ENCODE data around the gene FGF14.

FGF14 gene

GRCh38 chr13:101985321-101985720 is 416.5 kb downstream of the FGF14 start:
- Histone ChIP-seq H3K9me3 (ENCODE audit: control insufficient read depth, low read length) (no peaks in the 10 kb centered on the region), H3K27ac (no peak overlapping the region)
- TF ChIP-seq CTCF (IDR thresholded peaks at IDR 0.05), result no peak

GRCh38 chr13:101982903-101983302 is 418.9 kb downstream of the FGF14 start:
- H2AFZ ChIP-seq, result no peak overlapping the region
- H3K4me3 ChIP-seq (ENCODE audit: low read depth, low read length), result no peak overlapping the region
- peaks cover 5% of the 10 kb centered on the region for H3K4me1 ChIP-seq
- no peak for TF ChIP-seq CTCF (IDR thresholded peaks at IDR 0.05)
- no peaks in the 10 kb centered on the region for H3K9me3 ChIP-seq (ENCODE audit: control insufficient read depth, low read length)
- no peak overlapping the region for H3K9ac ChIP-seq
- H3K36me3 ChIP-seq (ENCODE audit: control insufficient read depth, insufficient read depth, low read length), result no peaks in the 10 kb centered on the region
- no peaks in the 10 kb centered on the region for H3K79me2 ChIP-seq
- no peak overlapping the region for H3K27ac ChIP-seq
- no peaks in the 10 kb centered on the region for H3K27me3 ChIP-seq (ENCODE audit: control insufficient read depth, insufficient read depth, low read length)
- no peak overlapping the region for H3K4me2 ChIP-seq (ENCODE audit: low read length)

More at GRCh38 chr13:101985321-101985720, 416.5 kb downstream of the FGF14 start:
- H3K79me2 ChIP-seq, result no peaks in the 10 kb centered on the region
- no peak overlapping the region for H3K4me2 ChIP-seq (ENCODE audit: low read length)
- no peaks in the 10 kb centered on the region for H3K36me3 ChIP-seq (ENCODE audit: control insufficient read depth, insufficient read depth, low read length)
- no peaks in the 10 kb centered on the region for H3K4me1 ChIP-seq
- no peaks in the 10 kb centered on the region for H3K27me3 ChIP-seq (ENCODE audit: control insufficient read depth, insufficient read depth, low read length)
- H3K9ac ChIP-seq, result no peak overlapping the region
- H2AFZ ChIP-seq, result no peak overlapping the region
- no peak overlapping the region for H3K4me3 ChIP-seq (ENCODE audit: low read depth, low read length)

- Histone ChIP-seq H3K79me2 (no peaks in the 10 kb centered on the region), H3K36me3 (ENCODE audit: control insufficient read depth, insufficient read depth, low read length) (no peaks in the 10 kb centered on the region), H3K9ac (no peak overlapping the region), H3K27me3 (ENCODE audit: control insufficient read depth, insufficient read depth, low read length) (no peaks in the 10 kb centered on the region), H3K4me2 (ENCODE audit: low read length) (no peak overlapping the region), H3K9me3 (ENCODE audit: control insufficient read depth, low read length) (no peaks in the 10 kb centered on the region), H2AFZ (no peak overlapping the region), H3K4me3 (ENCODE audit: low read depth, low read length) (no peak overlapping the region), H3K27ac (no peak overlapping the region), H3K4me1 (peaks cover 5% of the 10 kb centered on the region)
- no peak for TF ChIP-seq CTCF (IDR thresholded peaks at IDR 0.05)
Measured at GRCh38 chr13:101979825-101980224, 422.0 kb downstream of the FGF14 start.

- Histone ChIP-seq H2AFZ (no peak overlapping the region), H3K9me3 (ENCODE audit: control insufficient read depth, low read length) (no peaks in the 10 kb centered on the region), H3K9ac (no peak overlapping the region), H3K36me3 (ENCODE audit: control insufficient read depth, insufficient read depth, low read length) (no peaks in the 10 kb centered on the region), H3K79me2 (no peaks in the 10 kb centered on the region), H3K27ac (no peak overlapping the region), H3K4me2 (ENCODE audit: low read length) (no peak overlapping the region), H3K4me1 (peaks cover 5% of the 10 kb centered on the region), H3K27me3 (ENCODE audit: control insufficient read depth, insufficient read depth, low read length) (no peaks in the 10 kb centered on the region), H3K4me3 (ENCODE audit: low read depth, low read length) (no peak overlapping the region)
- no peak for TF ChIP-seq CTCF (IDR thresholded peaks at IDR 0.05)
Measured at GRCh38 chr13:101978552-101979315, 423.1 kb downstream of the FGF14 start.

- Histone ChIP-seq H3K9ac (no peak overlapping the region), H3K79me2 (no peaks in the 10 kb centered on the region), H3K36me3 (ENCODE audit: control insufficient read depth, insufficient read depth, low read length) (no peaks in the 10 kb centered on the region), H3K9me3 (ENCODE audit: control insufficient read depth, low read length) (no peaks in the 10 kb centered on the region), H3K27me3 (ENCODE audit: control insufficient read depth, insufficient read depth, low read length) (no peaks in the 10 kb centered on the region), H3K27ac (no peak overlapping the region), H2AFZ (peak overlapping the region; percentile 62), H3K4me3 (ENCODE audit: low read depth, low read length) (no peak overlapping the region), H3K4me2 (ENCODE audit: low read length) (no peak overlapping the region), H3K4me1 (peaks cover 5% of the 10 kb centered on the region)
- TF ChIP-seq CTCF (IDR thresholded peaks at IDR 0.05), result no peak
Measured at GRCh38 chr13:101977475-101977874, 424.4 kb downstream of the FGF14 start.
